ENCODE data around the gene ENTPD6.

DNA sequence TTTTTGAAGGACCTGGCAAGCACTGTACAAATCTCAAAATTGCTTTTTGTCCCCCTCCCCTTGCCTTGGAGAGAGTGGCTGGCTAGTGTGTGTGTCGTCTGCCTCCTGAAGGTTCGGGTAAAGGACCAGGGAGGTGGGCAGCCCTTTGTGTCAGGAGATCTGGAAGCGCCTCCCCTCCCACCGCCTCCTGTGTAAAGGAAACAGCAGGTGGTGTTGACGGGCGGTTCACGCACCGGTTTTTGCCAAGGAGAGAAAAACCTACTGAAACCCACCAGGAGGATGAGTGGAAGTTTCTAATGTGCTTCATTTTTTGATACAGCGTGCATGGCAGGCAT lies 1.2 kb downstream of the ENTPD6 start:
- TF ChIP-seq, protein P1, sequence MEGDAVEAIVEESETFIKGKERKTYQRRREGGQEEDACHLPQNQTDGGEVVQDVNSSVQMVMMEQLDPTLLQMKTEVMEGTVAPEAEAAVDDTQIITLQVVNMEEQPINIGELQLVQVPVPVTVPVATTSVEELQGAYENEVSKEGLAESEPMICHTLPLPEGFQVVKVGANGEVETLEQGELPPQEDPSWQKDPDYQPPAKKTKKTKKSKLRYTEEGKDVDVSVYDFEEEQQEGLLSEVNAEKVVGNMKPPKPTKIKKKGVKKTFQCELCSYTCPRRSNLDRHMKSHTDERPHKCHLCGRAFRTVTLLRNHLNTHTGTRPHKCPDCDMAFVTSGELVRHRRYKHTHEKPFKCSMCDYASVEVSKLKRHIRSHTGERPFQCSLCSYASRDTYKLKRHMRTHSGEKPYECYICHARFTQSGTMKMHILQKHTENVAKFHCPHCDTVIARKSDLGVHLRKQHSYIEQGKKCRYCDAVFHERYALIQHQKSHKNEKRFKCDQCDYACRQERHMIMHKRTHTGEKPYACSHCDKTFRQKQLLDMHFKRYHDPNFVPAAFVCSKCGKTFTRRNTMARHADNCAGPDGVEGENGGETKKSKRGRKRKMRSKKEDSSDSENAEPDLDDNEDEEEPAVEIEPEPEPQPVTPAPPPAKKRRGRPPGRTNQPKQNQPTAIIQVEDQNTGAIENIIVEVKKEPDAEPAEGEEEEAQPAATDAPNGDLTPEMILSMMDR (IDR thresholded peaks at IDR 0.05) = no peak
- TF ChIP-seq EP300 (IDR thresholded peaks at IDR 0.05) = no peak

Data from ovary (tissue), 3 donors.